Activated T-helper 9 cell treated with anti-CD3 and anti-CD28 coated beads, Interleukin-2, amount 50 U/mL, for 16 hours (primary cell): ENCODE results near the gene CRYBG2.
A peak's percentile ranks its signal among the peaks of the same experiment; 100 is the strongest.
"Not testable (repeated sequence)": the region's sequence is repeated elsewhere in the genome, so short reads cannot be mapped to it uniquely, and the experiment has no call there.

ENCODE experiments used
- DNase-seq: peaks from one replicate; pipeline ENCODE4 v3.0.0-alpha.2; 2020; ENCODE audit warnings: low read depth

The CRYBG2 gene

GRCh38 chr1:26321315-26322041 is 32.5 kb downstream of the CRYBG2 start:
- peak; percentile 90 for DNase-seq

- no peak for DNase-seq
Measured at GRCh38 chr1:26320896-26321295, 33.0 kb downstream of the CRYBG2 start.

GRCh38 chr1:26318338-26319064 is 35.4 kb downstream of the CRYBG2 start:
- DNase-seq: no peak

GRCh38 chr1:26317612-26318337 is 36.2 kb downstream of the CRYBG2 start, which contains the start of gene CD52:
CD52 (plus strand) TSS chr1:26317958; CDS start chr1:26318018, 60 bp downstream.
- DNase-seq: peak; percentile 58

GRCh38 chr1:26317146-26317545 is 36.8 kb downstream of the CRYBG2 start:
- DNase-seq: no peak

- no peak for DNase-seq
Measured at GRCh38 chr1:26315874-26316850, 37.8 kb downstream of the CRYBG2 start.

GRCh38 chr1:26314501-26314900 is 39.4 kb downstream of the CRYBG2 start:
- no peak for DNase-seq

GRCh38 chr1:26307966-26308899 is 45.7 kb downstream of the CRYBG2 start:
- not testable (repeated sequence) for DNase-seq

- no peak for DNase-seq
Measured at GRCh38 chr1:26307363-26307781, 46.6 kb downstream of the CRYBG2 start.

GRCh38 chr1:26306290-26307229 is 47.4 kb downstream of the CRYBG2 start, which contains the start of gene UBXN11:
UBXN11 (minus strand) TSS chr1:26306636; CDS start chr1:26302883, 3,753 bp downstream.
- peak; percentile 85 for DNase-seq

- no peak for DNase-seq
Measured at GRCh38 chr1:26305667-26306289, 48.2 kb downstream of the CRYBG2 start.

- no peak for DNase-seq
Measured at GRCh38 chr1:26302733-26303405, 51.1 kb downstream of the CRYBG2 start.

GRCh38 chr1:26300578-26301275 is 53.2 kb downstream of the CRYBG2 start:
- DNase-seq: no peak

GRCh38 chr1:26297791-26298124 is 56.2 kb downstream of the CRYBG2 start:
- DNase-seq: no peak

GRCh38 chr1:26297057-26297790 is 56.7 kb downstream of the CRYBG2 start:
- DNase-seq: no peak

GRCh38 chr1:26296340-26297056 is 57.4 kb downstream of the CRYBG2 start:
- DNase-seq: no peak
